Neural progenitor cell (in vitro differentiated cells): Measurements from ENCODE around the gene EIF2B5.

Experiments used
- CTCF ChIP-seq: fragments of 200-600 bp; sonication (generic); IDR thresholded peaks from 2 replicates; pipeline ENCODE4 v1.5.1; 2017; ENCODE audit warnings: antibody characterized with exemption, mild to moderate bottlenecking
- EZH2 ChIP-seq: fragments of 200-600 bp; sonication (generic); IDR thresholded peaks from 2 replicates; pipeline ENCODE4 v1.6.1; 2017; ENCODE audit warnings: antibody characterized with exemption, mild to moderate bottlenecking, moderate library complexity
- EZH2phosphoT487 ChIP-seq: fragments of 200-600 bp; sonication (generic); IDR thresholded peaks from 2 replicates; pipeline ENCODE4 v1.6.1; 2017; ENCODE audit warnings: antibody characterized with exemption

GRCh38 chr3:184173374-184173722, 38.2 kb downstream of the EIF2B5 start:
- TF ChIP-seq EZH2: no peak
- TF ChIP-seq CTCF: no peak
- no peak for TF ChIP-seq EZH2phosphoT487
